NCI-H82 (cell line): ENCODE measurements around the gene AKT3.
A peak's percentile ranks its signal among the peaks of the same experiment; 100 is the strongest.
"Not testable (repeated sequence)": the region's sequence is repeated elsewhere in the genome, so short reads cannot be mapped to it uniquely, and the experiment has no call there.

Experiments used
- DNase-seq: peaks from one replicate; lab custom pipeline; 2025; lab: John Stamatoyannopoulos, UW

AKT3 gene

GRCh38 chr1:243693800-243694199 is 156.2 kb downstream of the AKT3 start:
- DNase-seq, result peak; percentile 74

- no peak for DNase-seq
Measured at GRCh38 chr1:243686159-243686558, 163.9 kb downstream of the AKT3 start.

GRCh38 chr1:243680860-243681259 is 169.2 kb downstream of the AKT3 start:
- DNase-seq, result no peak

- DNase-seq, result no peak
Measured at GRCh38 chr1:243672539-243673074, 177.4 kb downstream of the AKT3 start.

- DNase-seq, result no peak
Measured at GRCh38 chr1:243667591-243667990, 182.5 kb downstream of the AKT3 start.

- DNase-seq, result no peak
Measured at GRCh38 chr1:243667133-243667532, 182.9 kb downstream of the AKT3 start.

- no peak for DNase-seq
Measured at GRCh38 chr1:243663651-243664050, 186.4 kb downstream of the AKT3 start.

- not testable (repeated sequence) for DNase-seq
Measured at GRCh38 chr1:243662169-243662568, 187.9 kb downstream of the AKT3 start.

- no peak for DNase-seq
Measured at GRCh38 chr1:243658594-243659105, 191.4 kb downstream of the AKT3 start.

- no peak for DNase-seq
Measured at GRCh38 chr1:243657793-243658192, 192.2 kb downstream of the AKT3 start.

GRCh38 chr1:243649530-243649929 is 200.5 kb downstream of the AKT3 start:
- not testable (repeated sequence) for DNase-seq

- no peak for DNase-seq
Measured at GRCh38 chr1:243646841-243647240, 203.2 kb downstream of the AKT3 start.

- no peak for DNase-seq
Measured at GRCh38 chr1:243645281-243645680, 204.8 kb downstream of the AKT3 start.

- peak; percentile 46 for DNase-seq
Measured at GRCh38 chr1:243642936-243643335, 207.1 kb downstream of the AKT3 start.

GRCh38 chr1:243639027-243639658 is 210.9 kb downstream of the AKT3 start:
- DNase-seq, result no peak

GRCh38 chr1:243638186-243638585 is 211.9 kb downstream of the AKT3 start:
- no peak for DNase-seq

- no peak for DNase-seq
Measured at GRCh38 chr1:243628476-243628907, 221.6 kb downstream of the AKT3 start.

- no peak for DNase-seq
Measured at GRCh38 chr1:243623841-243624240, 226.2 kb downstream of the AKT3 start.

- DNase-seq, result no peak
Measured at GRCh38 chr1:243621973-243622372, 228.1 kb downstream of the AKT3 start.

- DNase-seq, result no peak
Measured at GRCh38 chr1:243620096-243620495, 229.9 kb downstream of the AKT3 start.

GRCh38 chr1:243609698-243610097 is 240.3 kb downstream of the AKT3 start:
- DNase-seq, result no peak

GRCh38 chr1:243605604-243606003 is 244.4 kb downstream of the AKT3 start:
- no peak for DNase-seq

- no peak for DNase-seq
Measured at GRCh38 chr1:243601720-243602119, 248.3 kb downstream of the AKT3 start.

- no peak for DNase-seq
Measured at GRCh38 chr1:243598433-243598832, 251.6 kb downstream of the AKT3 start.
